ENCODE measurements around the gene CENPI.
"Not testable (repeated sequence)": the region's sequence is repeated elsewhere in the genome, so short reads cannot be mapped to it uniquely, and the experiment has no call there.

CENPI gene

DNA sequence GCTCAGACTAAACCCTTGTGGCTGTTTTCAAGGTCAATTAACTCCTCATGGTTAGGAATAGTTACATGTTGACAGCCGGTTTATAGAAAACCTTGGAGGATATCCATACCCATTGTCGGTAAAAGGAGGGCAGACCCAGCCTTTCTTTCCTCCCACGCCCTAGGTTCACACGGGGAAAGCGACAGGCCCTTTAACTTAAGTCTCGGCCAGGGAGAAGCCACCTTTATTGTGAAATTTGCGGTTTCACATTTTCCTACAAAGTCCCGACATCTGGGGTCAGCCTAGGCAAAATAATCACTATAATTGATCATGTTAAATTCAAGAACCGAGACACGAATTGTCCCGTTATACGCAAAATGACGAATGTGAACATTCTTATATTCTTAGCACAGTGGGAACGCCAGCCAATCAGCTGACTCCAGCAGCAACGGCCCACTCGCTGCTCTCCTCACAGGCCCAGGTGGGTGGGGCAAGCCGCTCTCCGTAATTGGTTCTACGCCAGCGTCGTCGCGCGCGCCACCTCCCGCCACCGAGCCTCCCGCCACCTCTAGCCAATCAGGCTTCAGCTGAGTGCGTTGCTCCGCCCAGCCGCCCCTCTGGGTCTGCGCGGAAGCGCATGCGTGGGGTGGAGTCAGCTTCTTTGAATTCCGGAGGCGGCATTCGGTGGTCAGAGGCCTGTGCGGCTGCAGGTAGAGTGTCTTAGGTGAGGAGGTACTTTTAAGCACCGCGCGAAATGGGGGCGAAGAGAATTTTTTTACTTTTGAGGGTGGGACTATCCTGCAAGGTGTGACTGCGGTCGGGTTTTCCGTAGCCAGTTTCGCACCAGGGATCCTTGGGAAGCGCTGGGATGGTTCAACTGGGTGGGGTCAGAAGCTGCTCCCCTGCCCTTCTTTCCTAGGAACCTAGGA is at the start of gene CENPI:
Gene CENPI, plus strand, starts transcription at position 659 of the 908 bp plus-strand sequence. CDS start 2,867 bp downstream, outside the sequence.
- DNase-seq (ENCODE audit: low read depth) = peak; percentile 45

GRCh38 chrX:101051153-101051548 is 46.9 kb upstream of the CENPI start:
- DNase-seq (ENCODE audit: low read depth) = no peak

- peak; percentile 27 for DNase-seq (ENCODE audit: low read depth)
Measured at GRCh38 chrX:101051549-101052302, 46.3 kb upstream of the CENPI start, which contains the start of gene TRMT2B. TSS of gene TRMT2B (minus strand) at chrX:101052111. CDS start at chrX:101042289, 9,822 bp downstream.

- not testable (repeated sequence) for DNase-seq (ENCODE audit: low read depth)
Measured at GRCh38 chrX:101056551-101056950, 41.5 kb upstream of the CENPI start.

- peak; percentile 25 for DNase-seq (ENCODE audit: low read depth)
Measured at GRCh38 chrX:101057093-101057714, 40.8 kb upstream of the CENPI start.

GRCh38 chrX:101062176-101062575 is 35.8 kb upstream of the CENPI start:
- peak; percentile 56 for DNase-seq (ENCODE audit: low read depth)

- no peak for DNase-seq (ENCODE audit: low read depth)
Measured at GRCh38 chrX:101071582-101071981, 26.4 kb upstream of the CENPI start.

- DNase-seq (ENCODE audit: low read depth) = no peak
Measured at GRCh38 chrX:101078716-101079598, 19.0 kb upstream of the CENPI start, which contains the start of gene TMEM35A. TSS of gene TMEM35A (plus strand) at chrX:101078879. CDS start at chrX:101079003, 124 bp downstream.

- no peak for DNase-seq (ENCODE audit: low read depth)
Measured at GRCh38 chrX:101079736-101080270, 18.2 kb upstream of the CENPI start.

GRCh38 chrX:101080326-101081124 is 17.5 kb upstream of the CENPI start:
- no peak for DNase-seq (ENCODE audit: low read depth)

GRCh38 chrX:101081231-101081630 is 16.8 kb upstream of the CENPI start:
- DNase-seq (ENCODE audit: low read depth) = no peak

- no peak for DNase-seq (ENCODE audit: low read depth)
Measured at GRCh38 chrX:101091817-101092216, 6.2 kb upstream of the CENPI start.

DNA sequence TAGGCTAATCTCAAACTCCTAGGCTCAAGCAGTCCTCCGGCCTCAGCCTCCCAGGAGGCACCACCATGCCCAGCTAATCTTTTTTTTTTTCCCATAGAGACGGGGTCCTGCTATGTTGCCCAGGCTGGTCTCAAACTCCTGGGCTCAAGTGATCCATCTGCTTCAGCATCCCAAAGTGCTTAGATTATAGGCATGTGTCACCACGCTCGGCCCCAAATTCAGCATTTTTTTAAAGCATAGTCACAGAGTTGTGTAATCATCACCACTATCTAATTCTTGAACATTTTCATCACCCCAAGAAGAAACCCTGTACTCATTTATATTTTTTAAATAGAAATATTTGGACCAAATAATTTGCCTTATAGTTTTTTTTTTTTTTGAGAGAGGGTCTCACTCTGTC is 10.3 kb downstream of the CENPI start:
- DNase-seq (ENCODE audit: low read depth) = peak; percentile 24

- DNase-seq (ENCODE audit: low read depth) = no peak
Measured at GRCh38 chrX:101117701-101118100, 19.7 kb downstream of the CENPI start.

GRCh38 chrX:101136235-101136634 is 38.2 kb downstream of the CENPI start:
- no peak for DNase-seq (ENCODE audit: low read depth)

All from GM04503 (cell line).